K562 (cell line): ENCODE data around the gene JSRP1. TPM values are rescaled to one million over a fixed set of nuclear protein-coding genes. Genes with fewer than 3 reads are reported as not detected.

ENCODE experiments used
- ATAC-seq: fragments of 200-7000 bp; cut with Tn5 transposase; 3 replicates; pipeline ENCODE4 v1.9.1; 2020; ENCODE audit warnings: moderate library complexity
- BruUV-seq: library from RNA; stranded (reverse); fragments of 400-500 nt; replicated peaks from 2 replicates; lab custom pipeline; 2021; lab: Mats Ljungman, UMichigan
- CTCF ChIA-PET: fragments of 300-600 bp; formaldehyde crosslinking; extraction: SDS; loops from one replicate; lab custom pipeline; 2021; ENCODE audit warnings: low intra/inter-chr PET ratio; lab: Yijun Ruan, JAX
- POLR2A ChIA-PET: fragments of 300-600, 350-650 bp; sonication (Branson Sonifier 250); formaldehyde crosslinking; extraction: SDS; loops from one replicate; lab custom pipeline; 2021; ENCODE audit warnings: antibody characterized with exemption, inconsistent platforms; lab: Yijun Ruan, JAX
- DNase-seq, 4 experiments: peaks; one replicate each; pipeline versions ENCODE4 v3.0.0 to v3.0.0-alpha.2; 2011 to 2018; ENCODE audit warnings: low spot score in 3 of 4, mixed read lengths in 3 of 4; ENCODE audit errors: extremely low read depth in 1 of 4
- FAIRE-seq: peaks from 2 replicates; lab custom pipeline; 2011; peaks lifted over from hg19 to GRCh38; lab: Jason Lieb, UNC
- H2AFZ ChIP-seq: 2 replicates; pipeline ENCODE4 v1.6.0; 2011; ENCODE audit warnings: low read depth, low read length, control low read depth, inconsistent platforms
- H3K27ac ChIP-seq: fragments of 200-600 bp; 3 replicates; pipeline ENCODE4 v1.8.0; 2011; ENCODE audit warnings: low read depth, mild to moderate bottlenecking, control low read depth, inconsistent platforms, low read length, moderate library complexity, mixed read lengths; ENCODE audit errors: extremely low read depth
- H3K27me3 ChIP-seq, 2 experiments: fragments of 300-600 bp in 1 of 2; 2 replicates in 1 of 2; 3 replicates in 1 of 2; pipeline versions ENCODE4 v1.6.0 to v1.8.0; 2011; ENCODE audit warnings: inconsistent platforms in 2 of 2, low read length in 2 of 2, mild to moderate bottlenecking in 1 of 2, mixed read lengths in 1 of 2, moderate library complexity in 1 of 2; ENCODE audit not compliant: control insufficient read depth in 2 of 2, insufficient read depth in 2 of 2
- H3K36me3 ChIP-seq: fragments of 300-600 bp; 3 replicates; pipeline ENCODE4 v1.8.0; 2011; ENCODE audit warnings: mild to moderate bottlenecking, low read length, inconsistent platforms; ENCODE audit not compliant: control insufficient read depth, insufficient read depth
- H3K4me1 ChIP-seq, 2 experiments: fragments of 200-600 bp in 1 of 2; replicated peaks in 1 of 2; 2 replicates in 1 of 2; 3 replicates in 1 of 2; pipeline versions ENCODE4 v1.5.1 to v1.8.0; 2011; ENCODE audit warnings: inconsistent platforms in 2 of 2, low read length in 2 of 2, mild to moderate bottlenecking in 1 of 2, mixed read lengths in 1 of 2, moderate library complexity in 1 of 2; ENCODE audit not compliant: control insufficient read depth in 2 of 2, insufficient read depth in 2 of 2
- H3K4me2 ChIP-seq: 2 replicates; pipeline ENCODE4 v1.6.1; 2011; ENCODE audit warnings: low read length, control low read depth, inconsistent platforms, mixed read lengths; ENCODE audit not compliant: insufficient read depth
- H3K4me3 ChIP-seq: fragments of 200-600 bp; sonication (generic), shearing (Covaris generic); 2 replicates; pipeline ENCODE4 v1.5.1; 2016; ENCODE audit warnings: control low read depth, inconsistent platforms
- H3K79me2 ChIP-seq: fragments of 200-600 bp; 3 replicates; pipeline ENCODE4 v1.8.0; 2011; ENCODE audit warnings: low read length, inconsistent platforms; ENCODE audit not compliant: control insufficient read depth, insufficient read depth
- H3K9ac ChIP-seq, 2 experiments: 2 replicates each; pipeline versions ENCODE4 v1.6.0 to v1.6.1; 2011; ENCODE audit warnings: low read depth in 2 of 2, low read length in 2 of 2, control low read depth in 1 of 2, inconsistent platforms in 1 of 2, mild to moderate bottlenecking in 1 of 2, mixed read lengths in 1 of 2; ENCODE audit not compliant: insufficient read depth in 1 of 2
- H3K9me1 ChIP-seq: one replicate; pipeline ENCODE4 v1.6.0; 2011; ENCODE audit warnings: inconsistent platforms, mild to moderate bottlenecking, low read length, moderate library complexity; ENCODE audit not compliant: control insufficient read depth, insufficient read depth
- H3K9me3 ChIP-seq: replicated peaks from 2 replicates; pipeline ENCODE4 v1.5.1; 2011; ENCODE audit warnings: low read depth, low read length, inconsistent platforms; ENCODE audit not compliant: control insufficient read depth, insufficient read depth
- H4K20me1 ChIP-seq: replicated peaks from 2 replicates; pipeline ENCODE4 v1.6.1; 2011; ENCODE audit warnings: low read length, inconsistent platforms, mixed read lengths; ENCODE audit not compliant: control insufficient read depth, insufficient read depth
- CCNT2 ChIP-seq: IDR thresholded peaks from 2 replicates; pipeline ENCODE4 v1.6.1; 2011; ENCODE audit warnings: borderline replicate concordance, low read depth, mild to moderate bottlenecking, moderate library complexity, mixed read lengths, low read length; ENCODE audit not compliant: insufficient read length; ENCODE audit errors: extremely low read depth
- EP300 ChIP-seq: IDR thresholded peaks from 2 replicates; pipeline ENCODE4 v1.6.1; 2012; ENCODE audit warnings: low read length, improper control_type of control experiment
- ESRRB ChIP-seq: fragments of 250-450 bp; sonication (Bioruptor Pico); IDR thresholded peaks from 2 replicates; pipeline ENCODE4 v1.5.0; 2020; ENCODE audit warnings: mild to moderate bottlenecking, moderate library complexity, borderline replicate concordance
- POLR2G ChIP-seq: fragments of 200-400 bp; formaldehyde crosslinking; IDR thresholded peaks from 2 replicates; pipeline ENCODE4 v1.6.1; 2017; ENCODE audit warnings: low read depth, mild to moderate bottlenecking, antibody characterized with exemption, low read length, moderate library complexity
- ZBTB7A ChIP-seq: IDR thresholded peaks from 2 replicates; pipeline ENCODE4 v1.6.1; 2011; ENCODE audit warnings: low read depth, mild to moderate bottlenecking, low read length, moderate library complexity, borderline replicate concordance; ENCODE audit not compliant: control insufficient read depth
- ZNF444 ChIP-seq: fragments of 250-450 bp; sonication (Bioruptor Pico); IDR thresholded peaks from 2 replicates; pipeline ENCODE4 v1.4.0; 2020; ENCODE audit warnings: mild to moderate bottlenecking, moderate library complexity
- WGBS: fragments of 100-300 bp; shearing (Covaris generic); methylation state at CpG from one replicate; pipeline ENCODE4 v1.1.6; 2016; ENCODE audit warnings: low coverage, mixed read lengths; ENCODE audit not compliant: insufficient coverage; ENCODE audit errors: missing lambda C conversion rate; 5-methylcytosine and 5-hydroxymethylcytosine counted together
- in situ Hi-C: fragments of 300-500 bp; cut with MboI; formaldehyde crosslinking; loops from 4 replicates; pipeline ENCODE4 v1.15.0; 2018; ENCODE audit warnings: inconsistent platforms, mixed read lengths
- intact Hi-C: fragments of 100-400 bp; cut with micrococcal nuclease; formaldehyde crosslinking; loops from 2 replicates; pipeline ENCODE4 v1.14.2; 2022
- polyA plus RNA-seq, 8 experiments: library from polyadenylated mRNA; depleted of rRNA in 4 of 8; stranded (reverse) in 5 of 8; unstranded in 3 of 8; fragments of >200 nt; fragmentation: Nextera tagmentation in 2 of 8; fragmentation: Illumina TruSeq in 1 of 8; extraction: Ambion mirVana in 2 of 8; extraction: Trizol in 1 of 8; gene quantifications; 2 replicates each; pipeline versions ENCODE4 v1.2.1 to v1.2.3, GENCODE V29; 2011 to 2014; ENCODE audit warnings: inconsistent platforms in 1 of 8, missing spikeins in 1 of 8
- total RNA-seq, 7 experiments: library from RNA; depleted of rRNA in 6 of 7; stranded (reverse); fragments of >200 nt in 6 of 7; fragmentation: Illumina TruSeq in 2 of 7; extraction: Trizol in 2 of 7; gene quantifications; 2 replicates each; pipeline versions ENCODE4 v1.2.1 to v1.2.3, GENCODE V29; 2011 to 2021; ENCODE audit warnings: low replicate concordance in 1 of 7
- TF ChIP-seq, protein P1 (sequence below), 3 experiments: fragments of 200-800 bp in 1 of 3; fragments of 250-450 bp in 1 of 3; fragments of 450-650 bp in 1 of 3; sonication (Bioruptor Pico) in 1 of 3; sonication (Bioruptor generic) in 1 of 3; formaldehyde crosslinking in 1 of 3; IDR thresholded peaks; 2 replicates each; pipeline versions ENCODE4 v1.6.1 to v1.8.0; 2016 to 2022; ENCODE audit warnings: mild to moderate bottlenecking in 2 of 3, missing genetic modification characterization in 2 of 3, missing compliant biosample characterization in 1 of 3, moderate library complexity in 1 of 3
- TF ChIP-seq, protein P2 (sequence below): fragments of 450-650 bp; IDR thresholded peaks from 2 replicates; pipeline ENCODE4 v1.6.1; 2016; ENCODE audit warnings: low read depth

JSRP1 gene
- total and polyA plus RNA-seq, 9 of the 15 experiments (the other 6 are each of a cell fraction or from before 2014, with no cell fraction given): 0.08 to 1.2 (median 0.51) TPM; not detected in 4

DNA sequence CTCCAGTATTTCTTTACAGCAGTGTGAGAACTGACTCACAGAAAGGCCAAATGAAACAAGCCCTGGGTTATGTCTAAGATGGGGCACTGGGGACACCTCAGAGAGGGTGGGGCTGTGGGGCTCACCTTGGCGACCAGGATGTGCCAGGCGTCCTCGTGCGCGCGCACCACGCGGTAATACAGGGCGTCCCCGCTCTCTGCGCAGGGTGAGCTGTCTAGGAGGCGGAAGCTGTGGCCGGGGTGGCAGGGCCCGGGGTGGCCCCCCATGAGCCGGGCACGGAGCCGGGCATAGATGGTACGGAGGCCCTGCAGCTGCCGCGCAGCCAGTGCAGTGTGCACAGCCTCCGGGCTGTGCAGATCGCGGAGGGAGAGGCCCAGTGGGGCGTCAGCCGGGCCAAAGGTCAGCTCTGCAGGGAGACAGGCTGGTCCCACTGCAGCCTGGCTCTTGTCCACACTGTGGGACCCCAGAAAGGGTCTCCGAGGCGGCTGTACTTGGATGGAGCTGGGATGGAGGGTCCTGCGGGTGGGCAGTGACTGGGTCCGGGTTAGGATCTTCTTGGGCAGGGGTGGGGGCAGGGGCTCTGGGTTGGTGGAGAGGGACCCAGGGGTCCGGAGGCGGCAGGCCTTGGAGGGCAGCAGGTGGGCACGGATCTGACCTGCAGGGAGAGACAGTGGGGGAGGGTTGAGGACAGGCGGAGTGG is 22.4 kb upstream of the JSRP1 start:
- DNase-seq (no peak), FAIRE-seq (no peak), ATAC-seq (no peak)
- no peak overlapping the region for H3K27ac ChIP-seq
- H3K9ac ChIP-seq: no peak overlapping the region
- peaks cover 17% of the 10 kb centered on the region for H3K79me2 ChIP-seq
- 84% methylated on average over 29 of the region's 33 CpGs for WGBS
- no peak overlapping the region for H3K4me2 ChIP-seq
- no peak overlapping the region for H3K4me3 ChIP-seq
- H3K27me3 ChIP-seq: no peaks in the 10 kb centered on the region
- H3K9me1 ChIP-seq: peaks cover 5% of the 10 kb centered on the region
- peaks cover 8% of the 10 kb centered on the region for H3K36me3 ChIP-seq
- POLR2A ChIA-PET: interaction anchor here (0.5 to 2.5 kb wide), 11 partner anchors 8 to 639 kb away, joined by 3 to 14 read pairs (median 4); no protein-coding TSS in a partner anchor
- no TSS peak for BruUV-seq
- CTCF ChIA-PET: no interaction called here
- peaks cover 6 to 58% of the 10 kb centered on the region in 2 experiments for H3K4me1 ChIP-seq
- H2AFZ ChIP-seq: no peak overlapping the region
- no peaks in the 10 kb centered on the region for H3K9me3 ChIP-seq
- in situ Hi-C loops: no loop called here
- peaks cover 9% of the 10 kb centered on the region for H4K20me1 ChIP-seq
- intact Hi-C loops: loop anchor here (5.0 kb wide), 2 partner anchors 39 to 334 kb away; no protein-coding TSS in a partner anchor
- TF ChIP-seq ESRRB (no peak), ZBTB7A (peak; percentile 38; the same call in 1 of the 2 replicates), EP300 (no peak), CCNT2 (peak; percentile 14), ZNF444 (CRISPR knock-in tag) (no peak), POLR2G (peak; percentile 78)
- TF ChIP-seq, protein P1, sequence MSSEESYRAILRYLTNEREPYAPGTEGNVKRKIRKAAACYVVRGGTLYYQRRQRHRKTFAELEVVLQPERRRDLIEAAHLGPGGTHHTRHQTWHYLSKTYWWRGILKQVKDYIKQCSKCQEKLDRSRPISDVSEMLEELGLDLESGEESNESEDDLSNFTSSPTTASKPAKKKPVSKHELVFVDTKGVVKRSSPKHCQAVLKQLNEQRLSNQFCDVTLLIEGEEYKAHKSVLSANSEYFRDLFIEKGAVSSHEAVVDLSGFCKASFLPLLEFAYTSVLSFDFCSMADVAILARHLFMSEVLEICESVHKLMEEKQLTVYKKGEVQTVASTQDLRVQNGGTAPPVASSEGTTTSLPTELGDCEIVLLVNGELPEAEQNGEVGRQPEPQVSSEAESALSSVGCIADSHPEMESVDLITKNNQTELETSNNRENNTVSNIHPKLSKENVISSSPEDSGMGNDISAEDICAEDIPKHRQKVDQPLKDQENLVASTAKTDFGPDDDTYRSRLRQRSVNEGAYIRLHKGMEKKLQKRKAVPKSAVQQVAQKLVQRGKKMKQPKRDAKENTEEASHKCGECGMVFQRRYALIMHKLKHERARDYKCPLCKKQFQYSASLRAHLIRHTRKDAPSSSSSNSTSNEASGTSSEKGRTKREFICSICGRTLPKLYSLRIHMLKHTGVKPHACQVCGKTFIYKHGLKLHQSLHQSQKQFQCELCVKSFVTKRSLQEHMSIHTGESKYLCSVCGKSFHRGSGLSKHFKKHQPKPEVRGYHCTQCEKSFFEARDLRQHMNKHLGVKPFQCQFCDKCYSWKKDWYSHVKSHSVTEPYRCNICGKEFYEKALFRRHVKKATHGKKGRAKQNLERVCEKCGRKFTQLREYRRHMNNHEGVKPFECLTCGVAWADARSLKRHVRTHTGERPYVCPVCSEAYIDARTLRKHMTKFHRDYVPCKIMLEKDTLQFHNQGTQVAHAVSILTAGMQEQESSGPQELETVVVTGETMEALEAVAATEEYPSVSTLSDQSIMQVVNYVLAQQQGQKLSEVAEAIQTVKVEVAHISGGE (CRISPR knock-in tag; IDR thresholded peaks at IDR 0.05): no peak
- TF ChIP-seq, protein P2, sequence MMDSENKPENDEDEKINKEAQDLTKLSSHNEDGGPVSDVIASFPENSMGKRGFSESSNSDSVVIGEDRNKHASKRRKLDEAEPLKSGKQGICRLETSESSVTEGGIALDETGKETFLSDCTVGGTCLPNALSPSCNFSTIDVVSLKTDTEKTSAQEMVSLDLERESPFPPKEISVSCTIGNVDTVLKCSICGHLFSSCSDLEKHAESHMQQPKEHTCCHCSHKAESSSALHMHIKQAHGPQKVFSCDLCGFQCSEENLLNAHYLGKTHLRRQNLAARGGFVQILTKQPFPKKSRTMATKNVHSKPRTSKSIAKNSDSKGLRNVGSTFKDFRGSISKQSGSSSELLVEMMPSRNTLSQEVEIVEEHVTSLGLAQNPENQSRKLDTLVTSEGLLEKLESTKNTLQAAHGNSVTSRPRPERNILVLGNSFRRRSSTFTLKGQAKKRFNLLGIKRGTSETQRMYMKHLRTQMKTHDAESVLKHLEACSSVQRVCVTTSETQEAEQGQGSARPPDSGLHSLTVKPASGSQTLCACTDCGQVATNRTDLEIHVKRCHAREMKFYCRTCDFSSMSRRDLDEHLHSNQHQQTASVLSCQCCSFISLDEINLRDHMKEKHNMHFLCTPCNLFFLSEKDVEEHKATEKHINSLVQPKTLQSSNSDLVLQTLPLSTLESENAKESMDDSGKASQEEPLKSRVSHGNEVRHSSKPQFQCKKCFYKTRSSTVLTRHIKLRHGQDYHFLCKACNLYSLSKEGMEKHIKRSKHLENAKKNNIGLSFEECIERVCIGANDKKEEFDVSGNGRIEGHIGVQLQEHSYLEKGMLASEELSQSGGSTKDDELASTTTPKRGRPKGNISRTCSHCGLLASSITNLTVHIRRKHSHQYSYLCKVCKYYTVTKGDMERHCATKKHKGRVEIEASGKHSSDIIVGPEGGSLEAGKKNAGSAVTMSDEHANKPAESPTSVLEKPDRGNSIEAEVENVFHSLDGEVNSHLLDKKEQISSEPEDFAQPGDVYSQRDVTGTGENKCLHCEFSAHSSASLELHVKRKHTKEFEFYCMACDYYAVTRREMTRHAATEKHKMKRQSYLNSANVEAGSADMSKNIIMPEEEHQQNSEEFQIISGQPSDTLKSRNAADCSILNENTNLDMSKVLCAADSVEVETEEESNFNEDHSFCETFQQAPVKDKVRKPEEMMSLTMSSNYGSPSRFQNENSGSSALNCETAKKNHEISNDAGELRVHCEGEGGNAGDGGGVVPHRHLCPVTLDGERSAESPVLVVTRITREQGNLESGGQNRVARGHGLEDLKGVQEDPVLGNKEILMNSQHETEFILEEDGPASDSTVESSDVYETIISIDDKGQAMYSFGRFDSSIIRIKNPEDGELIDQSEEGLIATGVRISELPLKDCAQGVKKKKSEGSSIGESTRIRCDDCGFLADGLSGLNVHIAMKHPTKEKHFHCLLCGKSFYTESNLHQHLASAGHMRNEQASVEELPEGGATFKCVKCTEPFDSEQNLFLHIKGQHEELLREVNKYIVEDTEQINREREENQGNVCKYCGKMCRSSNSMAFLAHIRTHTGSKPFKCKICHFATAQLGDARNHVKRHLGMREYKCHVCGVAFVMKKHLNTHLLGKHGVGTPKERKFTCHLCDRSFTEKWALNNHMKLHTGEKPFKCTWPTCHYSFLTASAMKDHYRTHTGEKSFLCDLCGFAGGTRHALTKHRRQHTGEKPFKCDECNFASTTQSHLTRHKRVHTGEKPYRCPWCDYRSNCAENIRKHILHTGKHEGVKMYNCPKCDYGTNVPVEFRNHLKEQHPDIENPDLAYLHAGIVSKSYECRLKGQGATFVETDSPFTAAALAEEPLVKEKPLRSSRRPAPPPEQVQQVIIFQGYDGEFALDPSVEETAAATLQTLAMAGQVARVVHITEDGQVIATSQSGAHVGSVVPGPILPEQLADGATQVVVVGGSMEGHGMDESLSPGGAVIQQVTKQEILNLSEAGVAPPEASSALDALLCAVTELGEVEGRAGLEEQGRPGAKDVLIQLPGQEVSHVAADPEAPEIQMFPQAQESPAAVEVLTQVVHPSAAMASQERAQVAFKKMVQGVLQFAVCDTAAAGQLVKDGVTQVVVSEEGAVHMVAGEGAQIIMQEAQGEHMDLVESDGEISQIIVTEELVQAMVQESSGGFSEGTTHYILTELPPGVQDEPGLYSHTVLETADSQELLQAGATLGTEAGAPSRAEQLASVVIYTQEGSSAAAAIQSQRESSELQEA: no peak
